HepG2 (cell line): ENCODE measurements around the gene JMJD6. TPM values are rescaled to one million over a fixed set of nuclear protein-coding genes. Genes with fewer than 3 reads are reported as not detected.

Experiments
- BATF2 ChIP-seq: sonication (generic); formaldehyde crosslinking; IDR thresholded peaks from 2 replicates; pipeline ENCODE4 v1.8.0; 2022; ENCODE audit warnings: mild to moderate bottlenecking, missing genetic modification reagents, moderate library complexity
- FOXP1 ChIP-seq, 2 experiments: fragments of 450-650 bp in 1 of 2; IDR thresholded peaks; 2 replicates each; pipeline ENCODE4 v1.6.1; 2017 to 2018; ENCODE audit warnings: antibody characterized with exemption in 1 of 2
- ISL2 ChIP-seq: sonication (generic); formaldehyde crosslinking; IDR thresholded peaks from 2 replicates; pipeline ENCODE4 v1.5.0; 2020; ENCODE audit warnings: missing genetic modification reagents
- NFAT5 ChIP-seq: sonication (generic); formaldehyde crosslinking; IDR thresholded peaks from 2 replicates; pipeline ENCODE4 v1.4.0; 2020; ENCODE audit warnings: missing genetic modification reagents
- RBAK ChIP-seq: sonication (generic); formaldehyde crosslinking; IDR thresholded peaks from 2 replicates; pipeline ENCODE4 v1.5.1; 2020; ENCODE audit warnings: mild to moderate bottlenecking, missing genetic modification reagents
- SMARCE1 ChIP-seq: fragments of 450-650 bp; IDR thresholded peaks from 2 replicates; pipeline ENCODE4 v1.6.1; 2017; ENCODE audit warnings: borderline replicate concordance
- SOX13 ChIP-seq, 3 experiments: fragments of 450-650 bp in 1 of 3; sonication (generic) in 1 of 3; formaldehyde crosslinking in 1 of 3; IDR thresholded peaks in 2 of 3; conservative IDR thresholded peaks in 1 of 3; 2 replicates each; pipeline versions ENCODE4 v1.5.0 to v1.6.1; 2016 to 2020; ENCODE audit warnings: antibody characterized with exemption in 1 of 3, mild to moderate bottlenecking in 1 of 3, missing compliant biosample characterization in 1 of 3, missing genetic modification reagents in 1 of 3, moderate library complexity in 1 of 3
- TAF1 ChIP-seq: sonication (generic); formaldehyde crosslinking; IDR thresholded peaks from 2 replicates; pipeline ENCODE4 v1.4.0; 2020; ENCODE audit warnings: missing genetic modification reagents
- ZBTB25 ChIP-seq: IDR thresholded peaks from 2 replicates; pipeline ENCODE4 v1.6.1; 2018; ENCODE audit warnings: missing genetic modification reagents
- ZFYVE20 ChIP-seq: sonication (generic); formaldehyde crosslinking; IDR thresholded peaks from 2 replicates; pipeline ENCODE4 v1.8.0; 2023; ENCODE audit warnings: low read depth, mild to moderate bottlenecking, moderate library complexity, missing genetic modification reagents, borderline replicate concordance
- ZKSCAN5 ChIP-seq: sonication (generic); formaldehyde crosslinking; IDR thresholded peaks from 2 replicates; pipeline ENCODE4 v1.5.1; 2020; ENCODE audit warnings: mild to moderate bottlenecking, missing genetic modification reagents
- ZNF678 ChIP-seq: sonication (generic); formaldehyde crosslinking; IDR thresholded peaks from 2 replicates; pipeline ENCODE4 v1.4.0; 2020; ENCODE audit warnings: mild to moderate bottlenecking, missing genetic modification reagents
- ZNF703 ChIP-seq: sonication (generic); formaldehyde crosslinking; IDR thresholded peaks from 2 replicates; pipeline ENCODE4 v1.5.1; 2020; ENCODE audit warnings: missing genetic modification reagents, mild to moderate bottlenecking, moderate library complexity, borderline replicate concordance
- ZNF737 ChIP-seq: sonication (generic); formaldehyde crosslinking; IDR thresholded peaks from 2 replicates; pipeline ENCODE4 v1.5.0; 2020; ENCODE audit warnings: missing genetic modification reagents, mild to moderate bottlenecking, borderline replicate concordance
- polyA plus RNA-seq, 8 experiments: library from polyadenylated mRNA; depleted of rRNA in 3 of 8; stranded (reverse) in 7 of 8; unstranded in 1 of 8; fragments of >200 nt; fragmentation: Illumina TruSeq in 4 of 8; extraction: Trizol in 4 of 8; gene quantifications; 2 replicates each; pipeline versions ENCODE4 v1.2.1 to v1.2.3, GENCODE V29; 2011 to 2016; ENCODE audit warnings: low read depth in 4 of 8, missing spikeins in 1 of 8, mixed read lengths in 1 of 8; ENCODE audit not compliant: insufficient read depth in 1 of 8
- total RNA-seq, 5 experiments: library from RNA; depleted of rRNA; stranded (reverse); fragments of >200 nt; fragmentation: Illumina TruSeq; extraction: Trizol; gene quantifications; 2 replicates each; pipeline ENCODE4 v1.2.3, GENCODE V29; 2016; ENCODE audit warnings: low read depth in 1 of 5
- TF ChIP-seq, protein P1 (sequence below): sonication (generic); formaldehyde crosslinking; IDR thresholded peaks from 2 replicates; pipeline ENCODE4 v1.4.0; 2020; ENCODE audit warnings: missing genetic modification reagents
- TF ChIP-seq, protein P2 (sequence below): sonication (generic); formaldehyde crosslinking; IDR thresholded peaks from 2 replicates; pipeline ENCODE4 v1.5.1; 2020; ENCODE audit warnings: missing genetic modification reagents, mild to moderate bottlenecking, borderline replicate concordance
- TF ChIP-seq, protein P3 (sequence below): sonication (generic); formaldehyde crosslinking; IDR thresholded peaks from 2 replicates; pipeline ENCODE4 v1.4.0; 2020; ENCODE audit warnings: mild to moderate bottlenecking, missing genetic modification reagents

The JMJD6 gene
- total and polyA plus RNA-seq, 2 of the 13 experiments (the other 11 are each of a cell fraction or from before 2014, with no cell fraction given) = 33.6 to 41.0 TPM

DNA sequence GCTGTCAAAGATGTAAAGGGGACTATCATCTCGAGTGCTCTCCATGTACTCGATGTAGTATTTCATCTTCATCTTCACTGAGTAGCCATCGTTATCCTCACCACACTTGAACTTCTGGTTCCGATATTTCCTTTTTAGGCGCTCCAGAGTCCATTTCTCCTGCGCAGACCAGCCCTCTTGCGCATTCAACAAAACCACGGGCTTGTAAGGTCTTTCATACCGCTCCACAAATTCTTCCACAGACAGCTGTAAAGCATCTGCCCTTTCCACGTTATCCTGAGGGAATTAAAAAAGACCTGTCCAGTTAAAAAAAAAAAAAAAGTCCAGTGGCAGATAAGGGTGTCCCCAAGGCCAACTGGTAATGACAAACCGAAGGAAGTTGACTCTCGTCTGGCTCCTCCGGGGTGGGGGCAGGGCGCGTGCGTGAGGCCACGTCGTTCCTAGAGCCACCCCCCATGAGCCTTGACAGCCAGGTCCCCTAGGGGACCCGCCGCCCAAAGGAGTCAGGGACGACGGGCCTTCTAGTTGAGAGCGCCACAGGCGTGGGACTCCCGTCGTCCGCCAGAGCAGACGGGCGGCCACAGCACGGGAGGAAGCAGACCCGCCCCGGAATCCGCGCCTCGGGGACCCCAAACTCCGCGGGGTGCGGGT, 701 bp downstream of the JMJD6 start (continued):
- no peak for TF ChIP-seq ZBTB25 (CRISPR knock-in tag)
- no peak for TF ChIP-seq ZNF737
- TF ChIP-seq BATF2 (CRISPR knock-in tag) = 0 out of 2 replicates have a peak, but pooled peaks have one; percentile 30
- TF ChIP-seq, protein P1, sequence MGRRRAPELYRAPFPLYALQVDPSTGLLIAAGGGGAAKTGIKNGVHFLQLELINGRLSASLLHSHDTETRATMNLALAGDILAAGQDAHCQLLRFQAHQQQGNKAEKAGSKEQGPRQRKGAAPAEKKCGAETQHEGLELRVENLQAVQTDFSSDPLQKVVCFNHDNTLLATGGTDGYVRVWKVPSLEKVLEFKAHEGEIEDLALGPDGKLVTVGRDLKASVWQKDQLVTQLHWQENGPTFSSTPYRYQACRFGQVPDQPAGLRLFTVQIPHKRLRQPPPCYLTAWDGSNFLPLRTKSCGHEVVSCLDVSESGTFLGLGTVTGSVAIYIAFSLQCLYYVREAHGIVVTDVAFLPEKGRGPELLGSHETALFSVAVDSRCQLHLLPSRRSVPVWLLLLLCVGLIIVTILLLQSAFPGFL (CRISPR knock-in tag) = no peak
- no peak for TF ChIP-seq TAF1 (CRISPR knock-in tag)
- no peak for TF ChIP-seq ZKSCAN5 (CRISPR knock-in tag)
- TF ChIP-seq, protein P2, sequence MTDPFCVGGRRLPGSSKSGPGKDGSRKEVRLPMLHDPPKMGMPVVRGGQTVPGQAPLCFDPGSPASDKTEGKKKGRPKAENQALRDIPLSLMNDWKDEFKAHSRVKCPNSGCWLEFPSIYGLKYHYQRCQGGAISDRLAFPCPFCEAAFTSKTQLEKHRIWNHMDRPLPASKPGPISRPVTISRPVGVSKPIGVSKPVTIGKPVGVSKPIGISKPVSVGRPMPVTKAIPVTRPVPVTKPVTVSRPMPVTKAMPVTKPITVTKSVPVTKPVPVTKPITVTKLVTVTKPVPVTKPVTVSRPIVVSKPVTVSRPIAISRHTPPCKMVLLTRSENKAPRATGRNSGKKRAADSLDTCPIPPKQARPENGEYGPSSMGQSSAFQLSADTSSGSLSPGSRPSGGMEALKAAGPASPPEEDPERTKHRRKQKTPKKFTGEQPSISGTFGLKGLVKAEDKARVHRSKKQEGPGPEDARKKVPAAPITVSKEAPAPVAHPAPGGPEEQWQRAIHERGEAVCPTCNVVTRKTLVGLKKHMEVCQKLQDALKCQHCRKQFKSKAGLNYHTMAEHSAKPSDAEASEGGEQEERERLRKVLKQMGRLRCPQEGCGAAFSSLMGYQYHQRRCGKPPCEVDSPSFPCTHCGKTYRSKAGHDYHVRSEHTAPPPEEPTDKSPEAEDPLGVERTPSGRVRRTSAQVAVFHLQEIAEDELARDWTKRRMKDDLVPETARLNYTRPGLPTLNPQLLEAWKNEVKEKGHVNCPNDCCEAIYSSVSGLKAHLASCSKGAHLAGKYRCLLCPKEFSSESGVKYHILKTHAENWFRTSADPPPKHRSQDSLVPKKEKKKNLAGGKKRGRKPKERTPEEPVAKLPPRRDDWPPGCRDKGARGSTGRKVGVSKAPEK (CRISPR knock-in tag) = no peak
- no peak for TF ChIP-seq SOX13 (IDR thresholded peaks at IDR 0.05)
- no peak for TF ChIP-seq SOX13 (CRISPR knock-in tag; conservative IDR thresholded peaks at IDR 0.05 in 1 of 2, IDR thresholded peaks at IDR 0.05 in 1 of 2)
- TF ChIP-seq SMARCE1 = no peak
- TF ChIP-seq ZFYVE20 = no peak; the same call in 1 of the 2 replicates
- TF ChIP-seq ZNF678 = no peak
- TF ChIP-seq, protein P3, sequence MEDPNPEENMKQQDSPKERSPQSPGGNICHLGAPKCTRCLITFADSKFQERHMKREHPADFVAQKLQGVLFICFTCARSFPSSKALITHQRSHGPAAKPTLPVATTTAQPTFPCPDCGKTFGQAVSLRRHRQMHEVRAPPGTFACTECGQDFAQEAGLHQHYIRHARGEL (CRISPR knock-in tag) = no peak; the same call in 1 of the 2 replicates
- TF ChIP-seq RBAK = no peak
- TF ChIP-seq ZNF703 (CRISPR knock-in tag) = peak; percentile 81; the same call in 1 of the 2 replicates
- no peak for TF ChIP-seq NFAT5 (CRISPR knock-in tag)
- no peak for TF ChIP-seq ISL2
- no peak for TF ChIP-seq FOXP1 (IDR thresholded peaks at IDR 0.05)
- TF ChIP-seq FOXP1 (CRISPR knock-in tag; IDR thresholded peaks at IDR 0.05) = no peak
